ENCODE data around the gene GAA.
"Not testable (repeated sequence)": the region's sequence is repeated elsewhere in the genome, so short reads cannot be mapped to it uniquely, and the experiment has no call there.

Gene GAA

DNA sequence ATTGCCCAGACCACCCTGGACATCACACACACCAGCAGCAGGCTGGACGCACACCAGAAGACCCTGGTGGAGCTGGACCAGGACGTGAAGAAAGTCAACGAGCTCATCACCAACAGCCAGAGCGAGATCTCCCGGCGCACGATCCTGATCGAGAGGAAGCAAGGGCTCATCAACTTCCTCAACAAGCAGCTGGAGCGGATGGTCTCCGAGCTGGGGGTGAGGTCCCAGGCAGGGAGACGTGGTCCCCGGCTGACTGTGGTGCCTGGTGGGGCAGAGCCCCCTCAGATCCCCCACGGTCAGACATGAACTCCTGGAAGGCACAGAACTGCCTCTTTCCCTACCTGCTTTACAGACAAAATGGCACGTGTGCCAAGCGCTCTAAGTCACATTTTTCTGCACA lies 16.6 kb upstream of the GAA start:
- DNase-seq, result no peak

DNA sequence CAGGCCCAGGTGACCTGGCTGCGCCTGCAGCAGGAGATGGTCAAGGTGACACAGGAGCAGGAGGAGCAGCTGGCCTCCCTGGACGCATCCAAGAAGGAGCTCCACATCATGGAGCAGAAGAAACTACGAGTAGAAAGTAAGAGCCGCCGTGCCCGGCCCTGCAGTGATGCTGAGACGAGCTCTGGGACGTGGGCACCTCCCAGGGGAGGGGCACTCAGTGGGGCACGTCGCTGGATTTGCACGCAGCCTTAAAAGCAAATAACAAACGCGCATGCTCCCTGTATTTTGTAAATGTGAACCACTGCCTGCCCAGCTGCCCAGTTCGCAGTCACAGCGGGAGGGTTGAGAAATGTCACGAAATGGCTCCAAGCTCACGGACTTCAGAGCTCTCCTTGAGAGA lies 15.3 kb upstream of the GAA start:
- no peak for DNase-seq

DNA sequence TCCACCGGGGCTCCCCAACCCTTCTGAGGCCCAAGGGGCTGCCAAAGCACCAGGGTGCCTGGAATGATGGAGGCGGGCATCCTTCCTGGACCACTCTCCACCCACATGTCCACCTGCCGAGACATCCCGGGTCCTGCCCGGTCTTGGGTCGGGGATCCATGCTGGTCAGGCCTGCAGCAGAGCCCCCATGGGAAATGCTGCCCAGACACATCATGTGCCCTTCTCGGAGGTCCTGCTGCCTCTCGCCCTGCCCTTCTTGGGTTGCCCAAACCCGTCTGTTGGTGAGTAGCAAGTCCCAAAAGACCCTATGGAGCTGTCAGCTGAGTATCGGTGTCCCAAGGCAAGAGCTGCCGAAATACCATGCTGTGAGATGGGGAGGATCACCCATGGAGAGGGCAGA lies 14.8 kb upstream of the GAA start:
- no peak for DNase-seq

DNA sequence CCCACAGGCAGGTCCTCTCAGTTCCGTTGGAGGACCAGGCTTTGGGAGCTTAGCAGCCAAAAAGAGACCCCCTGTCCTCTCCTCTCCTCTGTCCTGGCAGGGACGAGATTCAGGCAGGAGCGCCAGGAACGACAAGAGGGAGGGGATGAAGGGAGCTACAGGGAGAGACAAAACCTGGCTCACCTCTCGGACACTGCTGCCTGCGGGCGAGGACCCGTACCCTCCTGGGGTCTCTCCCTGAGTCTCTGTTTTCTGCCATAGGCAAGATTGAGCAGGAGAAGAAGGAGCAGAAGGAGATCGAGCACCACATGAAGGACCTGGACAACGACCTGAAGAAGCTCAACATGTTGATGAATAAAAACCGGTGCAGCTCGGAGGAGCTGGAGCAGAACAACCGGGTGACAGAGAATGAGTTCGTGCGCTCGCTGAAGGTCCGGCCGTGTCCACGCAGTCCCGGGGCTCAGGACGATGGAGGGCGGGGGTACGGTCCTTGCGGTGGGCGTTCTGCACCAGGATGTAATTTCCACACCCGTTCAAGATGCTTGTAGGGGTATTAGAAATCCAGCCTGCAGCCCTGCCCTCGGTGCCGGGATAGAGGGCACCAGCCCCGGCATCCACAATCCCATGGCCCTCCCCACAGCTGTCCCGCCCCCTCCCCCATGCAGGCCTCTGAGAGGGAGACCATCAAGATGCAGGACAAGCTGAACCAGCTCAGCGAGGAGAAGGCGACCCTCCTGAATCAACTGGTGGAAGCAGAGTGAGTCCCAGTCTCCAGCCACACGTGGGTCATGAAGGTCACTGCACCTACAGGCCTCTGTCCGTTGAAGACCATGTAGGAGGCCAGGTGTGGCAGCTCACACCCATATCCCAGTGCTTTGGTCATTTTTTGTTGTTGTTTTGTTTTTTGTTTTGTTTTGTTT lies 13.8 kb upstream of the GAA start:
- DNase-seq, result no peak

DNA sequence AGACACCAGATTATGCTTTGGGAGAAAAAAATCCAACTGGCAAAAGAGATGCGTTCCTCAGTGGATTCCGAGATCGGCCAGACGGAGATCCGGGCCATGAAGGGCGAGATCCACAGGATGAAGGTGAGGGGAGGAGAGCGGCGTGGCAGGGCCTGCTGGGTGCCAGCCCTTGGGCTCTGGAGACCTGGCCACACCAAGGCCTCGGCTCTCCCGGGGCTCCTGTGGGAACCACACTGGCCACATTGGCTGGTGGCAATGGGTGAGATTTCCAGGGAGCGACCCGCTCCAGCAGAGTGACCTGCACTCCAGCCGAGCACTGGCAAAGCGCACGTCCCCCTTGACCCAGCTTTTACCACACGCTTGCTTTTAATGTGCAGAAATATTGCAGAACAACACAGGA lies 11.6 kb upstream of the GAA start:
- DNase-seq, result no peak

DNA sequence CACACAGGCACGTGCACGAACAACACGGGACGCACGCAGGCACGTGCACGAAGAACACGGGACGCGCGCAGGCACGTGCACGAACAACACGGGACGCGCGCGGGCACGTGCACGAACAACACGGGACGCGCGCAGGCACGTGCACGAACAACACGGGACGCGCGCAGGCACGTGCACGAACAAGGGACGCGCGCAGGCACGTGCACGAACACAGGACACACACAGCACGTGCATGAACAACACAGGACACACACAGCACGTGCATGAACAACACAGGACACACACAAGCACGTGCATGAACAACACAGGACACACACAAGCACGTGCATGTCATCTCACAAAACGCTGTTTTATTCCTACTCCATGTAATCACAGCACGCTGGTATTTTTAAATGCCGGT lies 11.2 kb upstream of the GAA start:
- not testable (repeated sequence) for DNase-seq

DNA sequence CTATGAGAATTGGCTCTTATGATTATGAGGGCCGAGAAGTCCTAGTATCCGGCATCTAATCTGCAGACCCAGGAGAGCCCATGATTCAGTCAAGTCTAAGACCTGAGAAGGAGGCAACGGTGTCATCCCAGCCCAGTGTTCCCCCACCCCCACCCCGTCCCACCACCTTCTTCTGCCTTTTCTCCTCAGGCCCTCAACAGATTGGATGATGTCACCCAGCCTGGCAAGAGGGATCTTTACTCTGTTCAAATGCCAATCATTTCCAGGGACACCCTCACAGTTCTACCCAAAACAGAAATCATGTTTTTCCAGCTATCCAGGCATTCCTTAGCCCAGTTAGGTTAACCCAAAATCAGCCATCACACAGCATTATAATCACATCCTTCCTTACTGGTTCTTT lies 10.0 kb upstream of the GAA start:
- DNase-seq, result no peak

DNA sequence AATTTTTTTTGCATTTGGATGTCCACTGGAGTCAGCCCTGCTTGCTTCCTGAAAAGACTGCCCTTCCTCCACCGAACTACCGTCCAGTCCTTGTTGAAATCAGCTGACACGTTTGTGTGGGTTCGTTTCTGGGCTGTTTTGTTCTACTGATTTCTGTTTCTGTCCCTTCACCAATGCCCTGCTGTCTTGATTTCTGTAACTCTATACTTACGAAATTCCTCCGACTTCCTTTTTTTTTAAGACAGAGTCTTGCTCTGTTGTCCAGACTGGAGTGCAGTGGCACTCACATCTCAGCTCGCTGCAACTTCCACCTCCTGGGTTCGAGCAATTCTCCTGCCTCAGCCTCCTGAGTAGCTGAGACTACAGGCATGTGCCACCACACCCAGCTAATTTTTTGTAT lies 8.4 kb upstream of the GAA start:
- DNase-seq, result no peak

DNA sequence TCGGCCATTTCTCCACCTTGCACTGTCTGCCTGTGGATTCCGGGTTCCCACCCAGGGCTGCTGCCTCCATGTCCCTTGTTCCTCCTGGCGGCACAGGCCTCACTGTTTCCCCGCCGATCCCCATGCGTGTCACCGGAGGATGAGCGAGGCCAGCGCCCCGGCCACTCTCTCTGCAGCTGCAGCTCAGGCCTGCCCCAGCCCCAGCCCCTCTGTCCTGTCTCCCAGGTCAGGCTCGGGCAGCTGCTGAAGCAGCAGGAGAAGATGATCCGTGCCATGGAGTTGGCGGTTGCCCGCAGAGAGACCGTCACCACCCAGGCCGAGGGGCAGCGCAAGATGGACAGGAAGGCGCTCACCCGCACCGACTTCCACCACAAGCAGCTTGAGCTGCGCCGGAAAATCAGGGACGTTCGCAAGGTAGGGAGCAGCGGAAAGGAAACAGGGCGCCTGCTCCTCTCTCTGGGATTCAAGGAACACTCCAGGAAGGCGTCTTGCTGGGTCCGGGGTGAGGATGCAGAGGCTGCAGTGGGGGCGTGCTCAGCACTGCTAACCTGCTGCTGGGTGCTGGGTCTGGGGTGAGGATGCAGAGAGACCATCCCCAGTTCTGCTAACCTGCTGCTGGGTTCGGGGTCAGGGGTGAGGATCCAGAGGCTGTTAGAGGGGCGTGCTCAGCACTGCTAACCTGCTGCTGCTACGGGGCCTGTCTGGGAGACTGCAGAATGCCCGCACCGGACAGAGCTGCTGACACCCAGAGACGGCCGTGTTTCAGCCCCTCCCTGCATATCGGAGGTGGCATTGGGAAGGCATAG lies 6.1 kb upstream of the GAA start:
- DNase-seq, result no peak

DNA sequence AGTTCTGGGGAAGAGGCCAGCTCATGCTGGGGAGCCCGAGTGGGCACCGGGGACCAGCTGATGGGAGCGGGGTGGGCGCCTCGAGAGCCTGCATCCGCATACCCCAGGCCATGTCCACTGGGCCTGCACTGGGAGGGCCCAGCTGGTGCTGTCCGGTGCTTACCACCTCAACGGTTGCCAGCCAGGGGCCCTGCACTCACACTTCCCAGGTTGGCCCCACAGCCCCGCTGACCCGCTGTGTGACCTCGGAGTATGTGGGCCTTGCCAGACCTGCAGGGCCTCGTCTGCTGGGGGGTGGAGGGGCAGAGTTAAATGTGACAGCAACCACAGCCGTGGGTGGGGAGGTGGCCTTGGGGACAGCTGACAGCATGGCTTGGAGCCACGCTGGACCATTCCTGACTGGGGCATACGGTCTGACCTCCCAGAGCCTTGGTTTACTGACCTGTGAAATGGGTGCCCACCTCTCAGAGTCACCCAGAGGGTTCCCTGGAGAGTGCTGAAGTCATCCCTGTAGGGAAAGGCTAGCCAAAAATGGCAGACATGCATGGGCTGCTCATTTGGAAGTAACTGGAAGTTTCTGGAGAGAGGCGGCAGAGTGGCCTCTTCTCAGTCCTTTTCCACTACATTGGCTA lies 5.4 kb upstream of the GAA start:
- DNase-seq, result no peak

DNA sequence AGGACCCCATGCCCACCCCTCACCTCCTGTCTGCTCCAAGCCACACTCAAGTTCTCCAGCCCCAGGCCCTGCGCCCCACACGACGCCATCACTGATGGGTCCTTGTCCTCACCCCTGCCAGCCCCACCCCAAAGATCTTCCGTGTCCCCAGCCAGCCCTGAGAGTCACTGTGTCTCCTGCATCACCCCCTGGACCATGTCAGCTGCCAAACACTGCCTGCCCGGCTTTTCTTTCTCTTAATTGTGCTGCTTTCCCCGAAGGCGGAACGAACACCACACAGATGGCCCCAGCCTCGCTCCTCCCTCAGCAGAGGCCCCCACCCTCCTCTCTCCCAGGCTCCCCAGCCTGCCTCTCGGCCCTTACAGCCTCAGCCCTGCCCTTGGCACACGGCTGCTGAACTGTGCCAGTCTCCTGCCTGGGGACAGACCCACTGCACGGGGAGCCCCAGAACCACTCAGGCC lies 4.8 kb upstream of the GAA start:
- DNase-seq, result no peak

DNA sequence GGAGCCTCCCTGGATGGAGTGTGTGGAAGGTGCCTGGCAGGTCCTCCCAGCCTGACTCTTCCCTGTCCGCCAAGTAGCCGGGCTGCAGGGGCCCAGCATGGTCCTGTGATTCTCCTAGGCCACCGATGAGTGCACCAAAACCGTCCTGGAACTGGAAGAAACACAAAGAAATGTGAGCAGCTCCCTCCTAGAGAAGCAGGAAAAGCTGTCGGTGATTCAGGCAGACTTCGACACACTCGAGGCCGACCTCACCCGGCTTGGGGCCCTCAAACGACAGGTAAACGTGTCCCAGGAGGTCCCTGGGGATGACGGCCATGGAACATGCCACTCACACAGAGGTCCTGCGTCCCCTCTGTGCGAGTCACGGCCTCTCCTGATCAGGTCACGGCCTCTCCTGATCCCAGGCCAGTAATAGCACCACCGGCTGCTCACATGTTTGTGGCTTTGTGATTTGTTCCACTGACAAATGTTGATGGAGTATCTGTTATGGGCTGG lies 4.2 kb upstream of the GAA start:
- no peak for DNase-seq

DNA sequence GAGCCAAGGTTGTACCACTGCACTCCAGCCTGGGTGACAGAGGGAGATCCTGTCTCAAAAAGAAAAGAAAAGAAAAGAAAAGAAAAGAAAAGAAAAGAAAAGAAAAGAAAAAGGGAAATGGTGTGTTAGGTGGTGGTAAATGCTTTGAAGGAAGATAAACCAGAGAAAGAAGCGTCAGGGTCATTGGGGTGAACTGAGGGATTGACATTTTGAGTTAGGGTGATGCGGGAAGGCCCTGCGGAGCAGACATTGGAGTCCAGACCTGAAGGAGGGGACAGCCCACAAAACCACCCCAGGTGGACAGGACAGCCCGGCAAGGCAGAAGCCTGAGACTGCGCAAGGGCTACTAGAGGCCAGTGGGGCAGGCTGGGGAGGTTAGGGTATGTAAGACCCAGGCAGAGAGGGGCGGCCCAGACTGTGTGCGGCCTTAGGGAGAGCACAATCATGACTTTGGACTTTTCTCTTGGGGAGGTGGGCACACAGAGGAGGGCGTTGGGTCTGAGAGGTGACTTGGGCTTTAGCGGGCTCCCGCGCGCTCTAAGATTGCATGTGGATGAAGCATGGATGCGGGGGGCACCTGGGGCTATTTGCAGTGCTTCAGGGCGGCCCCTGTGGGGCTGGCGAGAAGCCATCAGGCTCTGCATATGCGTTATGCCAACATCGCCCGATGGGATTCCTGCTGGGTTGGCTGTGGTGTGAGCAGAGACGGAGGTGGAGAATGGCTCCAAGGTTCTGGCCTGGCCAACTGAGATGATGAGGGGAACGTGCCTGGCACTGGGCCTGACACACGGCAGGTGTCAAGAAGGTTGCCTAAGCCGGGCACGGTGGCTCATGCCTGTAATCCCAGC lies 3.3 kb upstream of the GAA start:
- DNase-seq, result no peak

DNA sequence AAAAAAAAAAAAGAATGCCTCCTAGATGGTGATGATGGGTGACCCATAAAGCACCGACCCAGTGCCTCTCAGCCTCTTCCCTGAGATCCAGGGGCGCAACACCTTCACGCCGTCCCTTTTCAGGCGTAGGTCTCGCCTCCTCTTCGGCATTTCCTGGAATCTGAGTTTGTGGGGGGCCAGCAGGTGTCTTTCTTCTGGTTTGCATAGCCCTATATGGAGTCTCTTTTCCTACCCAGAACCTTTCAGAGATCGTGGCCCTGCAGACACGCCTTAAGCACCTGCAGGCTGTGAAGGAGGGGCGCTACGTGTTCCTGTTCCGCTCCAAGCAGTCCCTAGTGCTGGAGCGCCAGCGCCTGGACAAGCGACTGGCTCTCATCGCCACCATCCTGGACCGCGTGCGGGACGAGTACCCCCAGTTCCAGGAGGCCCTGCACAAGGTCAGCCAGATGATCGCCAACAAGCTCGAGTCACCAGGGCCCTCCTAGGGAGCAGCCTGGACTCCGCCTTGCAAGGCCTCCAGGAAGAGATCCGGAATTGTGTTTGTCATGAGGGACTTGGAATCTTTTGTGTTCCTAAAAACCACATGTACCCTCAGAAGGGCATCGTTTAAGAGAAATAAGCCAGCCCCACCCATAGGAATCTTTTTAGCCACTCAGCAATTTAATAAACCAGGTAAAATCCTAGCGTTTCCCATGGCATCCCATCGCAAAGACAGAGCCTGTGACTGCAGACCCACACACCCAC lies 1.9 kb upstream of the GAA start:
- DNase-seq, result no peak

DNA sequence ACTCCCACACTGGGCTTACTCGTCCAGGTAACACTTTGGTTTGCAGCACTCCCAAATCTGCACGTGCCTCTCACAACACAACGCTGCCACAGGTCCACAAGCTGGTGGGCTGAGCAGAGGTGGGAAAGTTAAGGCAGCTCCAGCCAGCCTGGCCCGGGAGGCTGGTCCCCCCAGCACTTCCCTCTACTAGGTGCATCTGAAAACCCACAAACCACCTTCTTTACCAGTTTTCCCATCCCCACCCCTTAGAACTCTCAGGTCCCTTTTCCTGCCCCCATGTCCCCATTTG lies 1.4 kb upstream of the GAA start:
- no peak for DNase-seq

DNA sequence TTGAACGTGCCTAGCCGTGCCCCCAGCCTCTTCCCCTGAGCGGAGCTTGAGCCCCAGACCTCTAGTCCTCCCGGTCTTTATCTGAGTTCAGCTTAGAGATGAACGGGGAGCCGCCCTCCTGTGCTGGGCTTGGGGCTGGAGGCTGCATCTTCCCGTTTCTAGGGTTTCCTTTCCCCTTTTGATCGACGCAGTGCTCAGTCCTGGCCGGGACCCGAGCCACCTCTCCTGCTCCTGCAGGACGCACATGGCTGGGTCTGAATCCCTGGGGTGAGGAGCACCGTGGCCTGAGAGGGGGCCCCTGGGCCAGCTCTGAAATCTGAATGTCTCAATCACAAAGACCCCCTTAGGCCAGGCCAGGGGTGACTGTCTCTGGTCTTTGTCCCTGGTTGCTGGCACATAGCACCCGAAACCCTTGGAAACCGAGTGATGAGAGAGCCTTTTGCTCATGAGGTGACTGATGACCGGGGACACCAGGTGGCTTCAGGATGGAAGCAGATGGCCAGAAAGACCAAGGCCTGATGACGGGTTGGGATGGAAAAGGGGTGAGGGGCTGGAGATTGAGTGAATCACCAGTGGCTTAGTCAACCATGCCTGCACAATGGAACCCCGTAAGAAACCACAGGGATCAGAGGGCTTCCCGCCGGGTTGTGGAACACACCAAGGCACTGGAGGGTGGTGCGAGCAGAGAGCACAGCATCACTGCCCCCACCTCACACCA lies 724 bp downstream of the GAA start:
- peak; percentile 6 for DNase-seq

DNA sequence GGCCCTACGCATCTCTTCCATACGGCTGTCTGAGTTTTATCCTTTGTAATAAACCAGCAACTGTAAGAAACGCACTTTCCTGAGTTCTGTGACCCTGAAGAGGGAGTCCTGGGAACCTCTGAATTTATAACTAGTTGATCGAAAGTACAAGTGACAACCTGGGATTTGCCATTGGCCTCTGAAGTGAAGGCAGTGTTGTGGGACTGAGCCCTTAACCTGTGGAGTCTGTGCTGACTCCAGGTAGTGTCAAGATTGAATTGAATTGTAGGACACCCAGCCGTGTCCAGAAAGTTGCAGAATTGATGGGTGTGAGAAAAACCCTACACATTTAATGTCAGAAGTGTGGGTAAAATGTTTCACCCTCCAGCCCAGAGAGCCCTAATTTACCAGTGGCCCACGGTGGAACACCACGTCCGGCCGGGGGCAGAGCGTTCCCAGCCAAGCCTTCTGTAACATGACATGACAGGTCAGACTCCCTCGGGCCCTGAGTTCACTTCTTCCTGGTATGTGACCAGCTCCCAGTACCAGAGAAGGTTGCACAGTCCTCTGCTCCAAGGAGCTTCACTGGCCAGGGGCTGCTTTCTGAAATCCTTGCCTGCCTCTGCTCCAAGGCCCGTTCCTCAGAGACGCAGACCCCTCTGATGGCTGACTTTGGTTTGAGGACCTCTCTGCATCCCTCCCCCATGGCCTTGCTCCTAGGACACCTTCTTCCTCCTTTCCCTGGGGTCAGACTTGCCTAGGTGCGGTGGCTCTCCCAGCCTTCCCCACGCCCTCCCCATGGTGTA lies 1.5 kb downstream of the GAA start:
- no peak for DNase-seq

DNA sequence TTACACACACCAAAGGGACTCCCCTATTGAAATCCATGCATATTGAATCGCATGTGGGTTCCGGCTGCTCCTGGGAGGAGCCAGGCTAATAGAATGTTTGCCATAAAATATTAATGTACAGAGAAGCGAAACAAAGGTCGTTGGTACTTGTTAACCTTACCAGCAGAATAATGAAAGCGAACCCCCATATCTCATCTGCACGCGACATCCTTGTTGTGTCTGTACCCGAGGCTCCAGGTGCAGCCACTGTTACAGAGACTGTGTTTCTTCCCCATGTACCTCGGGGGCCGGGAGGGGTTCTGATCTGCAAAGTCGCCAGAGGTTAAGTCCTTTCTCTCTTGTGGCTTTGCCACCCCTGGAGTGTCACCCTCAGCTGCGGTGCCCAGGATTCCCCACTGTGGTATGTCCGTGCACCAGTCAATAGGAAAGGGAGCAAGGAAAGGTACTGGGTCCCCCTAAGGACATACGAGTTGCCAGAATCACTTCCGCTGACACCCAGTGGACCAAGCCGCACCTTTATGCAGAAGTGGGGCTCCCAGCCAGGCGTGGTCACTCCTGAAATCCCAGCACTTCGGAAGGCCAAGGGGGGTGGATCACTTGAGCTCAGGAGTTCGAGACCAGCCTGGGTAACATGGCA lies 2.2 kb downstream of the GAA start:
- no peak for DNase-seq

DNA sequence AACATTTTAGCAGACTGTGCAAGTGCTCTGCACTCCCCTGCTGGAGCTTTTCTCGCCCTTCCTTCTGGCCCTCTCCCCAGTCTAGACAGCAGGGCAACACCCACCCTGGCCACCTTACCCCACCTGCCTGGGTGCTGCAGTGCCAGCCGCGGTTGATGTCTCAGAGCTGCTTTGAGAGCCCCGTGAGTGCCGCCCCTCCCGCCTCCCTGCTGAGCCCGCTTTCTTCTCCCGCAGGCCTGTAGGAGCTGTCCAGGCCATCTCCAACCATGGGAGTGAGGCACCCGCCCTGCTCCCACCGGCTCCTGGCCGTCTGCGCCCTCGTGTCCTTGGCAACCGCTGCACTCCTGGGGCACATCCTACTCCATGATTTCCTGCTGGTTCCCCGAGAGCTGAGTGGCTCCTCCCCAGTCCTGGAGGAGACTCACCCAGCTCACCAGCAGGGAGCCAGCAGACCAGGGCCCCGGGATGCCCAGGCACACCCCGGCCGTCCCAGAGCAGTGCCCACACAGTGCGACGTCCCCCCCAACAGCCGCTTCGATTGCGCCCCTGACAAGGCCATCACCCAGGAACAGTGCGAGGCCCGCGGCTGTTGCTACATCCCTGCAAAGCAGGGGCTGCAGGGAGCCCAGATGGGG lies 3.1 kb downstream of the GAA start:
- DNase-seq, result peak; percentile 33

Measured in NCI-H1105 treated with DMSO at 0.1 percent for 48 hours (cell line).